NCI-H2171 (cell line): Measurements from ENCODE around the gene BLOC1S1.
A peak's percentile ranks its signal among the peaks of the same experiment; 100 is the strongest.

ENCODE experiments used
- DNase-seq: peaks from one replicate; lab custom pipeline; 2025; lab: John Stamatoyannopoulos, UW

BLOC1S1 gene

DNA sequence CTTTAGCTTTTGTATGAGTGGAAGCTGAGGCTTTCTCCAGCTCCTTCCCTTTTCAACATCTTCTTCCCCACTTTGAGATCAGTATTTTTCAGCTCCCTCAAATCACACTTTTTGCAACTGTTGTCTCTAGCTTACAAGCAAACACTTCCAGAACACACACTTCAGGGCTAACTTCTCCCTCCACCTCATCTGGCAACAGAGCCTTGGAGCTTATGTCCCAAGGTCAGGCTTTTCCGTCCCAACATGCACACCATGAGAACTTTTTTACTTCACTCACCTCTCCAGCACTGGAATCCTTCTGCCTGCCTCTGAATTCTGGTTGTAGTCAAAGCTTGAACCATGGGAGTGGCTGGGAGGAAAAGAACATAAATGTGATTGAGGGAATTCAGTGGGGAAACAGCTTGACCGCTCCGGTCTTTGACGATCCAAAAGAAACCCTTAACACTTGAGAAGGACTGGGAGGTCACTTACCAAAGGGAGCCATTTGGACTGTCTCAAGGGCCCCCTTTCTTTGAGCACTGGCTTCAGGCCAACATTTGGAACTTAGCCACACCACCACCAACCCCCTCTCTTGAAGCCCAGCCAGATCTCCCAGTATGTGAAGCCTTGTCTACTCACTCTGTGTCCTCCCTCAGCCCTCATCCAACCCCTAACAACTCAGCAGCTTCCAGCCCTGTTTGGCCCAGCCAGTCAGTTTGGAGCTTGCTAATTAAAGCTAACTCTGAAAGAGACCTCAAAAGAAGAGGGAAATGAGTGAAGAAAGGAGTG, 3.9 kb upstream of the BLOC1S1 start:
- DNase-seq: no peak

DNA sequence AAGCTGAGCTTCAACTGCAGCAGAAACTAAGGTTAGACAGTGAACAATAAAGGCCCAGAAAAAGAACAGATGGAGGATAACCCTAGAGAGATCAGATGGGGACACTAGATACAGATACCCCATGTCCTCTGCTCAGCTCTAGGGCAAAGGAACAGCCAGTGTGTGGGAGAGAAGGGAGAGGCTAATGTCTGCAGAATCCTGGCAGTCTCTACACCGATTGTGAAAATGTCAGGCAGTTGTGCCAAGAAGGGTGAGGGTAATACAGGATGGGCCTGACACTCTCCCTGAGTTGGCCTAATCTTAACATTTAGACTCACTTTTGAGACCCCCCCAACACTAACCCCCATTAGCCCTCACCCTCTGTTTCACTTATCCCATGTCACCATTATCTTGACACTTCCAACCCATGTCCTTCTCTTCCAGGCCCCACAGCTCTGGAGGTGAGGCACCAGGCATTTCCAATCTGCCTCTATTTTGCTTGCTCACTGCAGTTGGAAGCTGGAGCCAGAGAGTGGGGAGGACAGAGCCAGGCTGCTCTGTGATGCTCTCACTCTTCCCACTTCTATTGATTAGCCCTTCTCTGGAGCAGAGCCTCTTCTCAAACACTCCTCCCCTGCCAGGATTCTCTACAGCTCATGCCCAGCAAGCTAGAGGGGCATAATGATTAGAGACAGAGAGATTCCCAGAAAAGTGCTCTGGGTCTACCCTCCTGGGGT, 3.0 kb upstream of the BLOC1S1 start:
- no peak for DNase-seq

DNA sequence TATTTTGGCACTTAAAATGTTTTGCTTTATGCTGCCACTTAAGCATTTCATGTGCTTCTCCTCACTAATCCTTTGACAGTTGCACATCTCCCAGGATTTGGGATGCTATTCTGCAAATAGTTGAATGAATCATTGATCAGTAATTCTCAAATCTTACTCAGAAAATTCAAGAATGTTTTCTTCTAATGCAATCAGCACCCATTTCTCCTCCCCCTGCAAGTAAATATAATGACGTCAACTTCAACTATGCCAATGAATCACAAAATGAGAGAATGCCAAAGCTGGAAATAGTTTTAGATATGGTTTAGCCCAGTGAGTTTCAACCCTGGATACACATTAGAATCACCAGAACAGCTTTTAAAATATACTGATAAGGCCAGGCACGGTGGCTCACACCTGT, 2.1 kb upstream of the BLOC1S1 start:
- DNase-seq: no peak

GRCh38 chr12:55715169-55715764, 579 bp upstream of the BLOC1S1 start:
- no peak for DNase-seq

- DNase-seq: no peak
Observed at GRCh38 chr12:55716582-55716957, 724 bp downstream of the BLOC1S1 start.

DNA sequence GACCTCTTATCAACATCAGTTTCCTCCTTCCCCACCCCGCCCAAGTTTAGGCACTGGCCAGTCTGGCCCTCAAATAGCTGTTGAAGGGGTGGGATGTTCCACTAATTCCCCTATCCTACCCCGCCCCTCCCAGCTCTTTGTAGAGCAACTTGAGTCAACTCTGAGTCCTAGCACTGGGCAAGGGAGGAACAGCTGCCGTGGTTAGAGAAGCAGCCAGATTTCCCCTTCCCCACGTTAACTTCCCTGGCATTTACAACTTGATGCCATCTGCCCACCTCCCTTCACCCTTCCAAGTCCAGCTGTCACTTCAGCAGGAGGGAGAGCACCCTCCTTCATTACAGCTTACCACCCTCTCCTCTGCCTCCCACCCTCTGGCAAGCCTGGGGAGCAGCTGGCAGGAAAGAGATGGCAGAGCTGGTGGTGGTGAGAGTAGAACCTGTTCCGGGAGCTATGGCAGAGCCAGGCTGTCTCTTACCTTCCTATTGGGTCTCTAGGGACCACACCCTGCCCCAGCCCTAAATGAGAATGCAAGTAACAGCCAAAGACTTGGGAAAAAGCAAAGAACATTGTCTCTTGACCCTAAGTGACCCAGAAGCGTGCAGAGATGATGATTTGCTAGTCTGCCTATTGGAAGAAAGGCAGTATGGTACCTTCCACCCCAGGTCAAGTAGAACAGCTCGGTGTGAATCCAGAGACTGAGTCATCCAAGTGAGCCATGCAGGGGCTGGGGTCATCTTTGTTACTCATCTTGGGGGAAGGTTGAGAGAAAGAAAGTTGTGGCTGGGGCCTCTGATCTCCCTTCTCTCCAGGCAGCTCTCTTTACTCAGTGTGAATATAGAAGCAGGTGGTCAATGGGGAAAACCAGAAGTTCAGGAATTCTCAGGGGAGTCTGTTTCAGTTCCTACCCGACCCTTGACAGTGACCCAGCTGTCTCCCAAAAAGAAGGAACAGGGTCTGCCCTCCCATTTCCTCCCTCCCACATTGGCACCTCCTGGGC, 1.5 kb downstream of the BLOC1S1 start:
- peak; percentile 95 for DNase-seq

GRCh38 chr12:55718015-55718414, 2.2 kb downstream of the BLOC1S1 start:
- no peak for DNase-seq

DNA sequence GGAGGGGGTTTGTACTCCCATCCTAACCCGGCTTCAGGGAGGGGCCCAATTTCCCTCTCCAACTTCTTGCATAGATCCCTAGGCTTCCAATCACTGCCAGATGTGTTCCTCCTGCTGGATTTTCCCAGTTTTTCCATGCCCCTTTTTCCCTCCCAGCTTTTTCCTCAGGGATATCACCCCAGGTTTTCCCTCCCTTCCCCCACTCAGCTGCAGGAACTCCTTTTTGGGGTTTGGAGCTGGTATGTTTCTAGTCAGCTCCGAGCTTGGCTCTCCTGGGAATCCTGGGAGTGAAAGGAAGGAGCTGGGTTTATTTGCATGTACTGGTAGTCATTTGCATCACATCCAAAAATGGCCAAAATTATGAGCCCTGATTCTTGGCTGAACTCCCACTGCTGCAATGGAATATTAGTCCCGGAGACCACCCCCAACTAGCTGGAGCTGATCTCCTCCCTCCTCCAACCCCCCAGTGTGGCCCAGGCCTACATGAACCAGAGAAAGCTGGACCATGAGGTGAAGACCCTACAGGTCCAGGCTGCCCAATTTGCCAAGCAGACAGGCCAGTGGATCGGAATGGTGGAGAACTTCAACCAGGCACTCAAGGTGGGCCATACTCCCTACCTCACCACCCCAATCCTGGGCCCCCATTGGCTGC, 2.9 kb downstream of the BLOC1S1 start:
- DNase-seq: no peak

DNA sequence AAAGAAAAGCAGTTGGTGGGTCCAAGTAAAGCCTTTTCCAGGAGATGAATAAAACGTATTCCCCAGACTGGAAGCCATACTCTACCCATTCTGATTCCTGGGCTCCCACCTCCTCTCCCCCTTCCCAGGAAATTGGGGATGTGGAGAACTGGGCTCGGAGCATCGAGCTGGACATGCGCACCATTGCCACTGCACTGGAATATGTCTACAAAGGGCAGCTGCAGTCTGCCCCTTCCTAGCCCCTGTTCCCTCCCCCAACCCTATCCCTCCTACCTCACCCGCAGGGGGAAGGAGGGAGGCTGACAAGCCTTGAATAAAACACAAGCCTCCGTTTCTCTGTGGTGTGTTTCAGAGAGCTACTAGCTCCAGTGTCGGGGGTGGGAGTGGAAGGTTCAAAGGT, 3.5 kb downstream of the BLOC1S1 start:
- DNase-seq: no peak

DNA sequence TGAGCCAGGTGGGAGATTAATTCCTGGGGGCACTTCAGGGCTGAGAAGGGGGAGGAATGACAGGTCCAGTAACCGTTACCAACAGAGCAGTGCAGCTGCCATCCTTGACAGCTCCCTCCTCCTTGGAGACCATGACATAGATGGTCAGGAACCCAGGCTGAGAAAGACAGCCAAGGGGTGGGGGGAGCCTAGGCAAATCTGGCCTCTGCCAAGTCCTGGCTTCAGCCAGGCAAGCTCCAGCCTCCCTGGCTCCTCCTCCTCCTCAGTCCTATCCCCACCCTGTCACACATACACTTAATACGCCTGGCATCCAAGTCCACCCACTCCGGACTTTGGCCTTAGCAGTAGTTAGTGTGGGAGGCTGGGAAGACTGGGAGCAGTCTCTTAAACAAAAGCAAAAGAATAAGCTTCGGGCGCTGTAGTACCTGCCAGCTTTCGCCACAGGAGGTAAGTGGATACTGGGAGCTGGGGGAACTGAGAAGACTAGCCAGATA, 4.3 kb downstream of the BLOC1S1 start, which contains the start of gene RDH5:
TSS of gene RDH5 (plus strand) at position 323 of the 494 bp plus-strand sequence. CDS start 792 bp downstream, outside the sequence.
- DNase-seq: no peak

DNA sequence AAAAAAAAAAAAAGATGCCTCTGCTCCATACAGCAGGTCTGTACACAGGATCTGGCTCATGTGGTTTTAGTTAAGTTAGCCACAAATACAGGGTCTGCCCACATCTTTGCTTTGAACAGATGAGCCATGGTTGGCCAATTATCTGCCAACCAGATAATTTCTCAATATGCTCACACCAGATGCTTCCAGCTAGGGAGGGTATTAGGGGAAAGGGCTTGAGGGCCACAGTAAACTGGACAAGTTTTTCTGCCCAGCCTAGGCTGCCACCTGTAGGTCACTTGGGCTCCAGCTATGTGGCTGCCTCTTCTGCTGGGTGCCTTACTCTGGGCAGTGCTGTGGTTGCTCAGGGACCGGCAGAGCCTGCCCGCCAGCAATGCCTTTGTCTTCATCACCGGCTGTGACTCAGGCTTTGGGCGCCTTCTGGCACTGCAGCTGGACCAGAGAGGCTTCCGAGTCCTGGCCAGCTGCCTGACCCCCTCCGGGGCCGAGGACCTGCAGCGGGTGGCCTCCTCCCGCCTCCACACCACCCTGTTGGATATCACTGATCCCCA, 5.1 kb downstream of the BLOC1S1 start:
- DNase-seq: no peak

DNA sequence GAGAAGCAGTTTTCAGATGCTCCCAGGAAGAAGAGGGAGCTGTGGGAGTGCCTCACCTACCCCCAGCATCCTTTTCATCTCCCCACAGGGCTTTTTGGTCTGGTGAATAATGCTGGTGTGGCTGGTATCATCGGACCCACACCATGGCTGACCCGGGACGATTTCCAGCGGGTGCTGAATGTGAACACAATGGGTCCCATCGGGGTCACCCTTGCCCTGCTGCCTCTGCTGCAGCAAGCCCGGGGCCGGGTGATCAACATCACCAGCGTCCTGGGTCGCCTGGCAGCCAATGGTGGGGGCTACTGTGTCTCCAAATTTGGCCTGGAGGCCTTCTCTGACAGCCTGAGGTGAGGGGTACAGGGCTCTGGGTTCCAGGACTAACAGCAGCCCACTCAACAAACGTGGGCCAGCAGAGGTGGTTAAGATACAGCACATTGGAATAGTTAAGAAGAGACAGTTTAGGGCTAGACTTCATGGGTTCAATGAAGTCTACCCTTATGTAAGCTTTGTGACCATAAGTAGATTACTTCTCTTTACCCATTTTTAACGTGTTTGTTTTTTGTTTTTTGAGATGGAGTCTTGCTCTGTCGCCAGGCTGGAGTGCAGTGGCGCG, 5.9 kb downstream of the BLOC1S1 start:
- no peak for DNase-seq

- DNase-seq: no peak
Observed at GRCh38 chr12:55722948-55723347, 7.1 kb downstream of the BLOC1S1 start.

DNA sequence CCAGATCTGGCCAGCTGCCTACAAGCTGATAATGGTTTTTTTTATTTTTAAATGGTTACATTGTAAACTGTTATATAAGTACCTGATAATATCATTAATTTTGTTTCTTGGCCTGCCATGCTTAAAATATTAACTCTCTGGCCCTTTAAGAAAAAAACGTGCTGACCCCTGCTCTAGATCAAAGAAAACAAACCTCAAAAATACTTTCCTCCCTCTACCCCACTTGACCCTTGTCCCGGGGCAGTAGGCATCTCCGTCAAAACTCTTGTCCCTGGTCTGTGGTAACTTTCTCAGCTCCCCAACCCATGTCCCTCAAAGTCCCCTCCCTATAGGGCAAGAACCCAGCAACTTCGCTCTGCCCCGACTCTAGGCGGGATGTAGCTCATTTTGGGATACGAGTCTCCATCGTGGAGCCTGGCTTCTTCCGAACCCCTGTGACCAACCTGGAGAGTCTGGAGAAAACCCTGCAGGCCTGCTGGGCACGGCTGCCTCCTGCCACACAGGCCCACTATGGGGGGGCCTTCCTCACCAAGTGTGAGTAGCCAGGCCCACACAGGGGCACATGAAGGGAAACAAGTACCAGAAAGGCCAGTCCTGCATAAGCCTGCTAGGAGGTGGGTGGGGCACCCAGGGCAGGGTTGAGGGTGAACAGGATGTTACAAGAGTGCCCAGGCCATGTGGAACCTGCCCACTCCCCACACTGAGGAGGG, 7.8 kb downstream of the BLOC1S1 start:
- DNase-seq: no peak

GRCh38 chr12:55724226-55724939, 8.5 kb downstream of the BLOC1S1 start:
- no peak for DNase-seq

DNA sequence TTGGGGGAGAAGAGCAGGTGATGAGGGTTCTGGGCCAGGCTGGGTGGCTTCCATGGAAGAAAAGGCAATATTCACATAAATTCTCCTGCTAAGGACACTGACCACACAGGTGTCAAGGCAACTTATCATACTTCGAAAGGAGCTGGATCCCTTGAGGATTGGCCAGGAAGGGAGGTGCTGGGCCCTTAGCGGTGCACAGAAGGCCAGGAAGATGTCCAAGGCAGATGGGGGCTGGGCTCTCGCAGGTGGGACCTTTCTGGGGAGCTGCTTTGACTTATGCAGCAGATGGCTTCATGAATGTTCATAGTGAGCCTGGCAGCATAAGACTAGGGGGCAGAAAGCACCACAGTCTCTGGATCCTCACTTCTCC, 9.1 kb downstream of the BLOC1S1 start:
- DNase-seq: no peak

GRCh38 chr12:55725556-55725955, 9.7 kb downstream of the BLOC1S1 start:
- no peak for DNase-seq

GRCh38 chr12:55726971-55727370, 11.1 kb downstream of the BLOC1S1 start:
- no peak for DNase-seq

DNA sequence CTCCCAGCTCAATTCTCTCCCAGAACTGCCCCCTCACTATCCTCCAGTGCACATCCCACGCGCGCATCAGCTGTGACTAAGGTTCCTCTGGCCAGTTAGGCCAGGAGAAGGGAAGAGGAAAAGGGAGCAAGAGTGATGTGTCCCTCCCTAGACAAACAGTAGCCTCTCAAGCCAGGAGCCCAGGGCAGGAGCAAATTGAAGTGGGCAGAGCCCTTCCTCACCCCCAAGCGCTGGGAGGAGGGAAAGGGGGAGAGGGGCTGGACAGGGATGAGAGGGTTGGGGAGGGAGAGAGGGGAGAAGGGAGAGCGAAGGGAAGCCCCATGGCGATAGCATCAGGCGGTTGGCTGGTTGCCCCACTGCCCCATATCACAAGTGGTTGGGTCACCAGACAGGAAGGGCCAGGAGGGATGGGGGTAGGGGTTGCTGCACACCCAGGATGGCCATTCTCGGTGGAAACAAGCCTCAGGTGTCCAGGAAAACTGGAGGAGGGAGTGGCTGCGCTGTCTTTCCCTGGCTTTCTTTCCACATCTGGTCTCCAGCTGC, 11.9 kb downstream of the BLOC1S1 start:
- DNase-seq: no peak
